Right cardiac atrium (tissue), 5 donors: ENCODE data around the gene LRRC8D. TPM values are rescaled to one million over a fixed set of nuclear protein-coding genes. Genes with fewer than 3 reads are reported as not detected.

ENCODE experiments used
- ATAC-seq, 2 donors: fragments of 200-7000 bp; cut with Tn5 transposase; one replicate each; pipeline versions ENCODE4 v1.8.0 to v1.9.1; 2020; ENCODE audit warnings: moderate library complexity in 2 of 2, mild to moderate bottlenecking in 1 of 2
- DNase-seq, 3 donors: peaks; one replicate each; pipeline ENCODE4 v3.0.0-alpha.2; 2020
- H3K27ac ChIP-seq: one replicate; pipeline ENCODE4 v1.5.1; 2013; ENCODE audit warnings: mild to moderate bottlenecking, low read length, control low read depth, moderate library complexity
- H3K27me3 ChIP-seq: one replicate; pipeline ENCODE4 v1.6.1; 2013; ENCODE audit not compliant: control insufficient read depth, insufficient read depth
- H3K4me1 ChIP-seq: one replicate; pipeline ENCODE4 v1.6.1; 2013; ENCODE audit warnings: low read length; ENCODE audit not compliant: control insufficient read depth, insufficient read depth
- H3K4me3 ChIP-seq: one replicate; pipeline ENCODE4 v1.5.1; 2013; ENCODE audit warnings: low read length, control low read depth
- H3K9me3 ChIP-seq: one replicate; pipeline ENCODE4 v1.6.1; 2013; ENCODE audit warnings: low read length; ENCODE audit not compliant: control insufficient read depth
- WGBS: extraction: QIAGEN DNeasy Blood & Tissue Kit; methylation state at CpG from one replicate; pipeline ENCODE4 v1.1.7; 2013; 5-methylcytosine and 5-hydroxymethylcytosine counted together
- intact Hi-C, 4 donors: fragments of 100-400 bp; cut with DNase I; formaldehyde crosslinking; loops; one replicate each; pipeline versions ENCODE4 v1.11.0 to v1.14.0; 2022 to 2023
- polyA plus RNA-seq: library from polyadenylated mRNA; stranded (reverse); fragments of 200-250 nt; gene quantifications from one replicate; pipeline ENCODE4 v1.2.3, GENCODE V29; 2013
- total RNA-seq, 4 donors: library from RNA; stranded (reverse); fragmentation: NEBNext Ultra II Directional; extraction: Animal tissue kit (Norgen Biotek cat#: 25700); gene quantifications; one replicate each; pipeline ENCODE4 v1.2.1, GENCODE V29; 2021
- donor health status: healthy with polysubstance abuse.
- donor health status: DM: no; HTN: yes; CAD: no.
- donor health status: DM: no; HTN: no; CAD: no.
- donor health status: DM: no; HTN: yes; CAD: no; lungs with severe emphysema.
- donor health status: DM: yes; HTN: yes; CAD: no.

Gene LRRC8D
- total and polyA plus RNA-seq, 5 donors: 3.6 to 8.2 (median 7.0) TPM

DNA sequence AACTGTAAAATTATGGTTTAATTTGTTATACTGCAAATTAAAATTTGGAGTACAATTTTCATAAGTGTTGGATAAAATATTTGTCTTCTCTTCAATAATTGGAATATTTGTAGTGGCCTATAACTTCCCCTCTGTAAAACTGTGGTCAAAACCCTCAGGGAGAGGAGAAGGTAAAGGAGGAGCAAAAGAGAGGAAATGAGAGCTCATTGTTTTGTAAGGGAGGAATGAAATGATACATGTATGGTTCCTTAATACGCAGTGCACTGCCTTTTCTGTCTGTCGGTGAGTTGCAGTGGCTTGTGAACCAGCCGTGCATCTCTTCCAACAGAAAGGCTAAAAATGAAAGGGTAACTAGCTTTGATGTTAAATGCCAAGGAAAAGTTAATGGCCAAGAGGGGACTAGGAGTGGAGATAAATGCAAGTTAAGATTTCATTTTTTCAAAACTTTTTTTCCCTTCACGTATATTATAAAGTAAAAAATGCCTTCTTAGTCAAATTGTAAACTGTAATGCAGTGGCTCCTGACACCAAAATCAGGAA, 26.4 kb downstream of the LRRC8D start:
- ATAC-seq (no peak), DNase-seq (no peak)
- intact Hi-C loops: loop anchor here in 2 of 4 donors (10.0 kb wide), 2 partner anchors 48 to 138 kb away; no protein-coding TSS in a partner anchor
- H3K27me3 ChIP-seq: no peaks in the 10 kb centered on the region
- H3K9me3 ChIP-seq: no peaks in the 10 kb centered on the region
- 75% methylated on average over 4 of the region's 4 CpGs for WGBS
- H3K4me3 ChIP-seq: no peak overlapping the region
- H3K4me1 ChIP-seq: no peaks in the 10 kb centered on the region
- H3K27ac ChIP-seq: no peak overlapping the region

- Histone ChIP-seq H3K27ac (no peak overlapping the region), H3K4me3 (no peak overlapping the region), H3K9me3 (no peaks in the 10 kb centered on the region), H3K4me1 (no peaks in the 10 kb centered on the region), H3K27me3 (no peaks in the 10 kb centered on the region)
- intact Hi-C loops: no loop called here
- ATAC-seq (no peak), DNase-seq (no peak)
- WGBS: 95% methylated on average over 4 of the region's 4 CpGs
These were observed 30.1 kb downstream of the LRRC8D start for GRCh38 chr1:89850844-89851415.

GRCh38 chr1:89854140-89854539, 33.3 kb downstream of the LRRC8D start:
- no peaks in the 10 kb centered on the region for H3K27me3 ChIP-seq
- H3K27ac ChIP-seq: no peak overlapping the region
- ATAC-seq: no peak
- no peak for DNase-seq
- H3K9me3 ChIP-seq: no peaks in the 10 kb centered on the region
- H3K4me3 ChIP-seq: no peak overlapping the region
- intact Hi-C loops: no loop called here
- no peaks in the 10 kb centered on the region for H3K4me1 ChIP-seq
- 98% methylated on average over 2 of the region's 2 CpGs for WGBS

GRCh38 chr1:89855413-89856123, 34.7 kb downstream of the LRRC8D start:
- intact Hi-C loops: no loop called here

GRCh38 chr1:89863165-89863830, 42.5 kb downstream of the LRRC8D start:
- Histone ChIP-seq H3K9me3 (no peaks in the 10 kb centered on the region), H3K27me3 (no peaks in the 10 kb centered on the region), H3K4me1 (peaks cover 4% of the 10 kb centered on the region), H3K4me3 (no peak overlapping the region), H3K27ac (no peak overlapping the region)
- no peak for DNase-seq
- WGBS: 96% methylated on average over 3 of the region's 3 CpGs
- intact Hi-C loops: no loop called here
- no peak for ATAC-seq

More at GRCh38 chr1:89855413-89856123, 34.7 kb downstream of the LRRC8D start:
- Histone ChIP-seq H3K4me1 (no peaks in the 10 kb centered on the region), H3K27ac (no peak overlapping the region), H3K4me3 (no peak overlapping the region), H3K9me3 (no peaks in the 10 kb centered on the region), H3K27me3 (no peaks in the 10 kb centered on the region)
- 64% methylated on average over 2 of the region's 2 CpGs for WGBS
- ATAC-seq: no peak
- DNase-seq: no peak

DNA sequence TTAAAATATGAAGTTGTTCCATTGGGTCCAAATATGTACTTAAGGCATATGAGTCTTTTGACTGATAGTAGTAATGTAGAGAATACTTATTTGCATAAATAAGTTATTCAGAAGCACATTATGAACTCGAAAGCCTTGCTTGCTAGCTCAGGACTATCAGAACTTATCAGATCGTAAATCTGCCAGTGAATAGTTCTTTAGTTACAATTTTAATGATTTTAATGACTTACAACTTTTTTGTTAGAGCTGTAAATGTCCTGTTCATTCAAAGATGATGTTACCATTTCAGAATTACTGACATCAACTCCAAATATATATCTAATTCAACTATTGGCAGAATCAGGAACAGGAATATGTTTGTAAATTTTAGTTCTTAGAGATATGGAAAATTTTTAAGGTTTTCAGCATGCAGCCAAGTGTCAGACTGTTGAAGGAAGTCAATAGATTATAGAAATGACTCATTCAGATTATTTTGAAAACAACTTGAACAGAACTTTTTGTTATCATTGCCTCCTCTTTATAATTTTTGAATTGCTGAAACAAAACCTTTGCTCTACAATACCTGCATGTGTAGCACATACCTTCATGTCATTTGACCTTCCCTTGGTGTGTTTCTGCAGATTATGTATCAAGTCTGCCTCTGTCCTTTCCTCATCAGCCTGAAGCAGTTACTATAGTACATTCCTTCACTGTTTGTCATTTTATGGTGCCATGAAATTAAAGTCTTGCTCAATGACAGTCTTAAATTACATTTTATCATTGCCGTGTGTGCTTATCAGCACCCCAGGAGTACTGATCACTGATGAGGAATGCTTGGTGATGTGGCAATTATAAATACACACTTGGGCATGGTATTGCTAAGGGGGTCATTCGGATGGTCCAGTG, 44.9 kb downstream of the LRRC8D start:
- H3K27ac ChIP-seq: no peak overlapping the region
- intact Hi-C loops: no loop called here
- 56% methylated on average over 4 of the region's 4 CpGs for WGBS
- peak; percentile 74 to 76 for ATAC-seq
- peaks cover 4% of the 10 kb centered on the region for H3K4me1 ChIP-seq
- no peak for DNase-seq
- no peaks in the 10 kb centered on the region for H3K27me3 ChIP-seq
- no peak overlapping the region for H3K4me3 ChIP-seq
- H3K9me3 ChIP-seq: no peaks in the 10 kb centered on the region

DNA sequence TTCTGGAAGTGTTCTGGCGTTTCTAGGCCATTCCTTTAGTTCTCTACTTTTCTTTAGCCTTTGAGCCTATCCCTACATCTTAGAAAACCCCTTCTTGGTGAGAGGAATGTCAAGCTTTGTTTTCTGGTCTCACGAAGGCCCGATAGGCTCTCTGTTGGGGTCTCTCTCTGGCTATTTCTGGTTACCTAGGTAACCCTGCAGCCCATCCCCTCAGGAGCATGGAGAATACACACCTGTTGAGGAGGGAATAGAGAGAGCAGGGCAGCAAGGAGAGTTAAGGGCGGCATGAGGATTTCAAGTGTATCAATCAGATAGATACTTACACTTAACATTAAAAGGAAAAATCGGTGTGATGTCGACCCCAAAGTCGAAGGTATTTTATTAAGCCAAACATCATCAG, 45.7 kb downstream of the LRRC8D start:
- Histone ChIP-seq H3K27ac (no peak overlapping the region), H3K4me3 (no peak overlapping the region), H3K27me3 (no peaks in the 10 kb centered on the region), H3K9me3 (no peaks in the 10 kb centered on the region), H3K4me1 (peaks cover 2% of the 10 kb centered on the region)
- WGBS: 95% methylated on average over 7 of the region's 7 CpGs
- intact Hi-C loops: no loop called here
- DNase-seq (no peak), ATAC-seq (no peak)

DNA sequence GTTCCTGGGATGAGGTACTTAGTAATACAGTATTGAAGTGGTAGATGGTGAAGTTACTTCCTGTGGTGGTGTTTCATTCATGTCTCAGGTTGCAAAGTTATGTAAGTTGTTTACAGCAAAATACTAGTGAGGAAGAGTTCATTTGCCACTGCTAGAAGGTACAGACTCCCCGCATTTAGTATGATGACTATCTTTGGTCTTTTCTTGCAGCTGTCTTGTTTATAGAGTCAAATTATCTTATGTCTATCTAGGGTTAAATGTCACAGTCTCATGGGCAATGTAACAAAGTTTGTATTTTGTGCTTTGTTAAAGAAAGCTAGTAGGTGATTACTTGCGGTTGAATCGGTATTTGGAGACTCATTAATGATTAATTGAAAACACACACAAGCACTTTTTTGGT, 50.2 kb downstream of the LRRC8D start:
- intact Hi-C loops: no loop called here
- ATAC-seq (no peak), DNase-seq (no peak)
- Histone ChIP-seq H3K4me1 (peaks cover 2% of the 10 kb centered on the region), H3K27me3 (no peaks in the 10 kb centered on the region), H3K27ac (no peak overlapping the region), H3K9me3 (no peaks in the 10 kb centered on the region), H3K4me3 (no peak overlapping the region)
- WGBS: 92% methylated on average over 3 of the region's 3 CpGs

- DNase-seq (no peak), ATAC-seq (peak; percentile 79 to 88)
- H3K27ac ChIP-seq: peak overlapping the region; percentile 59
- no peaks in the 10 kb centered on the region for H3K9me3 ChIP-seq
- H3K4me3 ChIP-seq: no peak overlapping the region
- H3K4me1 ChIP-seq: peaks cover 1% of the 10 kb centered on the region
- intact Hi-C loops: no loop called here
- H3K27me3 ChIP-seq: no peaks in the 10 kb centered on the region
- 67% methylated on average over 9 of the region's 9 CpGs for WGBS
These were observed 51.1 kb downstream of the LRRC8D start for GRCh38 chr1:89871768-89872473.

DNA sequence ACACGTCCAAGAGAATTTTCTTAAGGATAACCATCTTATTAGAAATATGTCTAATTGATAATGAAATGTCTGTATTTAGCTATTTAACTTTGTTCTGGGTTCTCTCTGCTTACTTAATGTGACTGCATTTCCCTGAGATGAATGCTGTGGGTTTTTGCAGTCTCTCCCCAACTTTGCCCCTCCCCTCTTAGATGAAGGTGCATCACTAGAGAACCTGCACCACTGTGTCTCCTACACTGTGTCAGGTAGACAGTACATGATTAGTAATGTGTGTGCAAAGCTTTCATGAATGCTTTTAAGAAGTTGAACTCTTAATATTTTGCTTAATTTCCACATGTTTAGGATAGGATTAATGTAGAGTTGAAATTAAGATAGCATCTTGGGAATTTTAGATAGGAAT, 51.7 kb downstream of the LRRC8D start:
- intact Hi-C loops: no loop called here
- H3K27me3 ChIP-seq: no peaks in the 10 kb centered on the region
- ATAC-seq: no peak
- no peak overlapping the region for H3K4me3 ChIP-seq
- WGBS: 34% methylated on average over 1 of the region's 1 CpG
- no peak overlapping the region for H3K27ac ChIP-seq
- DNase-seq: no peak
- H3K4me1 ChIP-seq: peaks cover 1% of the 10 kb centered on the region
- no peaks in the 10 kb centered on the region for H3K9me3 ChIP-seq
